Vein endothelial cell (primary cell): Measurements from ENCODE around the gene SLC25A38. TPM values are rescaled to one million over a fixed set of nuclear protein-coding genes. Genes with fewer than 3 reads are reported as not detected.

Experiments used
- small RNA-seq: library from RNA; depleted of rRNA; stranded (forward); fragments of <200 nt; gene quantifications from one replicate; pipeline ENCODE3, GENCODE V24; 2012
- total RNA-seq: library from RNA; depleted of rRNA; stranded (reverse); fragments of >200 nt; gene quantifications from 2 replicates; pipeline ENCODE4 v1.2.3, GENCODE V29; 2012

SLC25A38 gene, protein sequence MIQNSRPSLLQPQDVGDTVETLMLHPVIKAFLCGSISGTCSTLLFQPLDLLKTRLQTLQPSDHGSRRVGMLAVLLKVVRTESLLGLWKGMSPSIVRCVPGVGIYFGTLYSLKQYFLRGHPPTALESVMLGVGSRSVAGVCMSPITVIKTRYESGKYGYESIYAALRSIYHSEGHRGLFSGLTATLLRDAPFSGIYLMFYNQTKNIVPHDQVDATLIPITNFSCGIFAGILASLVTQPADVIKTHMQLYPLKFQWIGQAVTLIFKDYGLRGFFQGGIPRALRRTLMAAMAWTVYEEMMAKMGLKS
- total RNA-seq, result 17.0 and 18.2 TPM in 2 replicates

GRCh38 chr3:39383045-39383880 is at the start of gene SLC25A38:
Gene SLC25A38, plus strand, starts transcription at chr3:39383370. Its CDS starts 355 bp downstream, at chr3:39383725.

GRCh38 chr3:39406368-39407258 is 23.4 kb downstream of the SLC25A38 start, which contains the start of gene RPSA:
Gene RPSA, plus strand, starts transcription at chr3:39406720. Its CDS starts 934 bp downstream, at chr3:39407654.

Small RNAs within 50 kb of the gene (small RNA-seq; reads per million reads assigned to genes)
- gene SNORA6, result not detected
- not detected for gene SNORA62

Other genes with a start within 250 kb of the SLC25A38 start
- 18.8 and 21.6 TPM in 2 replicates for gene CSRNP1, start 229.8 kb upstream of the SLC25A38 start, total RNA-seq
- gene XIRP1, start 190.8 kb upstream of the SLC25A38 start, total RNA-seq, result not detected in 2 replicates
- not detected in 2 replicates for gene CX3CR1, start 103.3 kb upstream of the SLC25A38 start, total RNA-seq
- not detected in 2 replicates for gene CCR8, start 53.7 kb upstream of the SLC25A38 start, total RNA-seq
- gene RPSA, start 23.4 kb downstream of the SLC25A38 start, total RNA-seq, result 1,084 and 1,090 TPM in 2 replicates
- gene MOBP, start 84.3 kb downstream of the SLC25A38 start, total RNA-seq, result 0.19 and 0.65 TPM in 2 replicates